GM12891 (cell line): ENCODE results near the gene ITPKA. TPM values are rescaled to one million over a fixed set of nuclear protein-coding genes. Genes with fewer than 3 reads are reported as not detected.
"Not testable (repeated sequence)": the region's sequence is repeated elsewhere in the genome, so short reads cannot be mapped to it uniquely, and the experiment has no call there.

Experiments used
- DNase-seq: peaks from one replicate; pipeline ENCODE4 v3.0.0; 2011; ENCODE audit warnings: low spot score; ENCODE audit not compliant: insufficient read length
- FAIRE-seq: peaks from 2 replicates; lab custom pipeline; 2011; peaks lifted over from hg19 to GRCh38; lab: Jason Lieb, UNC
- PAX5 ChIP-seq: IDR thresholded peaks from 2 replicates; pipeline ENCODE4 v1.6.1; 2011; ENCODE audit warnings: low read length, moderate library complexity, mild to moderate bottlenecking; ENCODE audit not compliant: insufficient read depth, severe bottlenecking
- POLR2A ChIP-seq: IDR thresholded peaks from 2 replicates; pipeline ENCODE4 v1.6.1; 2011; ENCODE audit warnings: low read depth, low read length, control low read depth
- POLR2AphosphoS5 ChIP-seq: IDR thresholded peaks from 2 replicates; pipeline ENCODE4 v1.6.1; 2011; ENCODE audit warnings: low read depth, low read length, control low read depth
- POU2F2 ChIP-seq: IDR thresholded peaks from 2 replicates; pipeline ENCODE4 v1.6.1; 2011; ENCODE audit warnings: low read depth, mild to moderate bottlenecking, control low read depth, low read length, moderate library complexity
- SPI1 ChIP-seq: IDR thresholded peaks from 2 replicates; pipeline ENCODE4 v1.6.1; 2011; ENCODE audit warnings: low read depth, low read length, control low read depth
- TAF1 ChIP-seq: IDR thresholded peaks from 2 replicates; pipeline ENCODE4 v1.6.1; 2011; ENCODE audit warnings: low read depth, low read length, control low read depth
- polyA plus RNA-seq: library from polyadenylated mRNA; unstranded; fragments of >200 nt; gene quantifications from one replicate; pipeline ENCODE4 v1.2.1, GENCODE V29; 2012; ENCODE audit warnings: low read depth, missing spikeins, inconsistent platforms; ENCODE audit not compliant: missing spikeins

Gene ITPKA
- 0.60 TPM for polyA plus RNA-seq

DNA sequence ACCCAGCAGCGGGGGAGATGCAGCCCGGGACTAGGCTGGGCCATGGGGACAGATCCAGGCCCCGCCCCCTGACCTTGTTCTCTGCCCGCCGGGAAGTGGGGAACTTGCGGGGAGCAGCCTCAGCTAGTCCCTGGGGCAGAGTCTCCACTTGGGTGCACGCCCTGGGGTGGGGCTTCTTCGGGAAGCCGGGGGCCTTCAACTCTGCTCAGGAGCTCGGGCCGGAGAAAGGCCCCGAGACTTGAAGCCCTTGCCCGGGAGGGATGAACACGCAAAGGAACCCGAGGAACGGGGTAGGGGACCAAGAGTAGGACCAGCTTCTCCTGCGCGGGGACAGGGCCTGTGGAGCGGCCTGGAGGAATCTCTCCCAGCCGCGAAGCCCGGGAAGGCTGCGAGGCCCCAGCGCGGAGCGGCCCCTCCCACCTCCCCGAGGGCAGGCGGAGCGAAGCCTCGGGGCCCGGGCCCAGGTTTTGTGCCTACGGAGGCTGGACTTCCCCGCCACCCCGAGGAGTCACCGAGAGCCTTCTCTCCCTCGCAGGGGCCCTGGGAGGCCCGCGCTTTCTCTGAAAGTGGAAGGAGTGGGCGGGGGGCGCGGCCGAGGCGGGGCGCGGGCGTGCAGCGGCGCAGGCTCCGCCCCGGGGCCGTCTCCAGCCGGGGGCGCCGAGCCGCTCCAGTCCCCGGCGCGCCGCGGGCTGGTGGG, at the start of gene ITPKA:
ITPKA (plus strand) TSS at position 670 of the 697 bp plus-strand sequence. CDS start 54 bp downstream, outside the sequence.
- peak; percentile 35 for FAIRE-seq
- peak; percentile 89 for DNase-seq
- TF ChIP-seq SPI1 = no peak
- 0 out of 2 replicates have a peak, but pooled peaks have one; percentile 32 for TF ChIP-seq TAF1
- TF ChIP-seq POU2F2 = no peak

DNA sequence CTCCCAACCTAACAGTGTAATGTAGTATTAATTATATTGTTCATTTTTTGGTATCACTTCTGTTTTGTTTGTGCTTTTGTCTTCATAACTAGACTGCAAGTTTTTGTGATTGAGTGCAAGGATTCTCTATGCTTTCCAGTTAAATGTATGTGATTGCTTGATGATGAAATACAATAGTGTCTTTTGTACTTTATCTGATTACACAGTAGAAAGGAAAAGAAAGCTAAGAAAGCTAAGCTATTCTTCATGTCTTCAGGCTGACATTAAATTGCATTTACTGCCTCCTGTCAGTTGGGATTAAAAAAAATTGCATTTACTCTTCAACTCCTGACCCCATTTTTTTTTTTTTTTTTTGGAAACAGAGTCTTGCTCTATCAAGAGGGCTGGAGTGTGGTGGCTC, 48.3 kb upstream of the ITPKA start:
- DNase-seq (no peak), FAIRE-seq (no peak)
- TF ChIP-seq POU2F2 (no peak), POLR2A (no peak), SPI1 (no peak), PAX5 (no peak), POLR2AphosphoS5 (no peak), TAF1 (no peak)

DNA sequence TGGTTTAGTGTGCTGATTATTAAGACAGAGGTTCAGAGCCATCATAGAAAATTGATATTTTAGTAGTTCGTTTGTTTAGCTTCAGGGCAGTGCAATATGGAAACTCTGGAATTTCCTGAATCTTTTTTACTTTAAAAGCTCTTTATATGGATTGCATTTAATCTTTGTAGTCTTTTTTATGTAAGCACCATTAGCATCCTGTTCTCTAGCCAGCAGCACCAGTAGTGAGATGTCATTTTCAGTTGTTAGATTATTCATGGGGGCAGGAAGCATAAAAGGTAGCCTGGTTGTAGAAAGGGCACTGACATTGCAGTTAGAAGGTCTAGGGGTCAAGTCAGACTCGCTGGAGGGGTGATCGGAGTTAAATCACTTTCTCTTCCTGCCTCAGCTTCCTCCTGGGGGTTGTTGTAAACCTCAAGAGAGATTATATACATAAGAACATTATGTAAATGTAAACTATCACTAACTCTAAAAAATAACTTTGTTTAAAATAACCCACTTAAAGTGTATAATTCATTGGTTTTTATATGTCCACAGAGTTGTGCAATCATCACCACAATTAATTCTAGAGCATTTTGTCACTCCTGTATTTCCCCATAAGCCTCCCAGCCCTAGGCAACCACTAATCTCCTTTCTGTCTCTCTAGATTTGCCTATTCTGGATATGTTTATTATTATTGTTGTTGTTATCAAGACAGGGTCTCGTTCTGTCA, 31.4 kb upstream of the ITPKA start:
- TF ChIP-seq POLR2AphosphoS5 = no peak
- no peak for TF ChIP-seq POU2F2
- TF ChIP-seq POLR2A = no peak
- no peak for TF ChIP-seq SPI1
- no peak for TF ChIP-seq TAF1
- TF ChIP-seq PAX5 = no peak
- no peak for FAIRE-seq
- DNase-seq = no peak

DNA sequence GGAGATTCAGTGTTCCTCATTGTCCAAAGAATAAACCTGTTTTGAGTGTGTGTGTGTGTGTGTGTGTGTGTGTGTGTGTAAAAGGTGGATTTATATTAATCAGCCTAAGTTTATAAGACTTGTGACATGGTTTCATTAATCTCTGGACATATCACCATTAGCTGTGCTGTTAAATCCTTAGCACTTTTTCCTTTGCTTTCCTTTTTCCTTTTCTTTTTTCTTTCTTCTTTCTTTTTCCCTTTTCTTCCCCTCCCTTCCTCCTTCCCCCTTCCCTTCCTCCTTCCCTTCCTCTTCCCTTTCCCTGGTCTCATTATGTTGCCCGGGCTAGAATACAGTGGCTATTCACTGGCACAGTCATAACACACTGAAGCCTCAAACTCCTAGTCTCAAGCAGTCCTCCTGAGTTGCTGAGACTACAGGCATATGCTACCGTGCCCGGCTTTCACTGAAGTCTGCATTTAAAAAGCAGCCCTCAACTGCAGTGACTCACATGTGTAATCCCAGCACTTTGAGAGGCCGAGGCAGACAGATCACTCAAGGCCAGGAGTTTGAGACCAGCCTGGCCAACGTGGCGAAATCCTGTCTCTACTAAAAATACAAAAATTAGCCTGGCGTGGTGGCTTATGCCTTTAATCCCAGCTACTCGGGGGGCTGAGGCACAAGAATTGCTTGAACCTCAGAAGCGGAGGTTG, 28.6 kb upstream of the ITPKA start:
- DNase-seq (no peak), FAIRE-seq (no peak)
- TF ChIP-seq POLR2AphosphoS5 = no peak
- no peak for TF ChIP-seq POU2F2
- TF ChIP-seq POLR2A = no peak
- no peak for TF ChIP-seq TAF1
- TF ChIP-seq PAX5 = no peak
- TF ChIP-seq SPI1 = no peak

DNA sequence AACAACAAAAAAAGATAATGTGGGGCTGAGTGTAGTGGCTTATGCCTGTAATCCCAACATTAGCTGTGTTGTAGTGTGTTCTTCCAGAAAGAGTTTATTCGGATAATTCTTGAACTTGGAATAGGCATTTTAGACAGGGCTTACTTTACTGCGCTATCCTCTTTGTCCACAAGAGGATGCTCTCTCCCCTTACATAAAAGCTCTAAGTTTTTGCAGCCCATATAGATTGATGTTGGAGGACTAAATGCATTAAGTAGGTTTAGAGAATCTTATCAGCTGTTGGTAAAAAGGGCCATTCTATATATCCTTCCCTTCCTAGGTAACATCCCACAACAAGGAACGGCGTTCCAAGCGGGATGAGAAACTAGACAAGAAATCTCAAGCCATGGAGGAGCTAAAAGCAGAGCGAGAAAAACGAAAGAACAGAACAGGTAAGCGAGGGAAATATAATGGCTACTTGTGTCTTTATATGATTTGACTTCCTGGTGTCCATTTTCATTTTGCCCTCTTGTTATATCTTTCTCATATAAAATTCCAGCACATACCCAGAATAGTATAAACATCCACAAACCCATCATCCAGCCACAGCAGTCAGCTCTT, 27.8 kb upstream of the ITPKA start:
- peak; percentile 66 for FAIRE-seq
- no peak for TF ChIP-seq TAF1
- no peak for TF ChIP-seq SPI1
- TF ChIP-seq PAX5 = no peak
- TF ChIP-seq POLR2A = no peak
- no peak for TF ChIP-seq POU2F2
- TF ChIP-seq POLR2AphosphoS5 = no peak
- DNase-seq = peak; percentile 30

DNA sequence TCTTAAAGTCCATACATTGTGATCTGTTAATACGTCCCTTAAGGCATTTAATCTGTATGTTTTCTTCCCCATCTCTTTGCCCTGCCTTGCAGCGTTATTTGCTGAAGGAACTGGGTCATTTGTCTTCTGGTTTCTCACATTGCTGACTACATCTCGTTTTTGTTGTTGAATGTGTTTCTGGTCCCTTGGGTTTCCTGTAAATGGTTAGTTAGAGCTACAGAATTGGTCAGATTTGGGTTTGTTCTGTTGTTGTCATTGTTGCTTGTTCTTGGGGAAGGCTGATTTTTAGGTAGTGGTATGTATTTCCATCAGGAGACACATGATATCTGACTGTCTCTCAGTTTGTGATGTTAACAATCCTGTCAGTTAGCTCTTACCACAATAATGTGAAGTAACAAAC, 27.0 kb upstream of the ITPKA start:
- TF ChIP-seq SPI1 (no peak), POLR2AphosphoS5 (no peak), POU2F2 (no peak), TAF1 (no peak), PAX5 (no peak), POLR2A (no peak)
- FAIRE-seq (no peak), DNase-seq (no peak)

DNA sequence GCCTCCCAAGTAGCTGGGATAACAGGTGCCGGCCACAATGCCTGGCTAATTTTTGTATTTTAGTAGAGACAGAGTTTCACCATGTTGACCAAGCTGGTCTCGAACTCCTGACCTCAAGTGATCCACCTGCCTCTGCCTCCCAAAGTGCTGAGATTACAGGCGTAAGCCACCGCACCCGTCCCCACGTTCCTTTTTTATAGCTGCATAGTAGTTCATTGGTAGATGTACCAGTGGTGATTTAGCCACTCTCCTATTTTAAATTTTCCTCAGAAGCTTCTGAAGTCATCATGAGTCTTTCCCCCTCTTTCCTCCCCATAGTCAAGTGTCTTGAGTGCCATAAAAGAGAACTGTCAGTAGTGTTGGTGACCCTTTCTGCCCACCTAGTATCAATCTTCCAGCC, 24.0 kb upstream of the ITPKA start:
- not testable (repeated sequence) for FAIRE-seq, DNase-seq

DNA sequence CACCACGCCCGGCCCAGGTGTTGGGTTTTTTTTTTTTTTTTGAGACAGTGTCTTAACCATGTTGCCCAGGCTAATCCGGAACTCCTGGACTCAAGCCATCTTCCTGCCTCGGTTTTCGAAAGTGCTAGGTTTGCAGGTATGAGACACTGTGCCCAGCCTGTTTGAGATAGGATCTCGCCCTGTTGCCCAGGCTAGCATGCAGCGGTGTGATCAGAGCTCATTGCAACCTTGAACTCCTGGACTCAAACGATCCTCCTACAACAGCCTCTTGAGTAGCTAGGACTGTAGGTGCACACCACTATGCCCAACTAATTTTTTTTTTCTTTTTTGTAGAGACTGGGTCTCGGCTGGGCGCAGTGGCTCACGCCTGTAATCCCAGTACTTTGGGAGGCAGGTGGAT, 20.3 kb upstream of the ITPKA start:
- TF ChIP-seq SPI1 (no peak), POLR2AphosphoS5 (no peak), POU2F2 (no peak), POLR2A (no peak), TAF1 (no peak), PAX5 (no peak)
- DNase-seq (no peak), FAIRE-seq (no peak)

DNA sequence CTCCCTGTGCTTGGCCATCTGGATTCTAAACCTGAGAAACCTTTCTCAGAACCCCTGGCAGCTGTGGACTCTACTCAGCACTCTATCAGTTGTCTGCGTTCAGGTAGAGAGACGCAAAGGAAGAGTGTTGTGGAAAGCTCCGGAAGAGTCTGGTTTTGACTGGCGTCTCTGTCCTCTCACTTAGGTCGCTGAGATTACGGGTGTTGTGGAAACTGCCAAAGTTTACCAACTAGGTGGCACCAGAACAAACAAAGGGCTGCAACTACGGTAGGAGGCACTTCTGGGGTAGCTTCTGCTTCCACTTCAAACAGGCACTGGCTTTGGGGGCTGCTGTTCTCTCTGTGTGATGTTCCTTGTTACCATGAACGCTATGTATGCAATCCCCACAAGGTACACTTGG, 19.2 kb upstream of the ITPKA start:
- FAIRE-seq (no peak), DNase-seq (no peak)
- TF ChIP-seq POLR2A (no peak), SPI1 (no peak), POLR2AphosphoS5 (no peak), POU2F2 (no peak), PAX5 (no peak), TAF1 (no peak)
